ENCODE measurements around the gene LEPR.
"Not testable (repeated sequence)": the region's sequence is repeated elsewhere in the genome, so short reads cannot be mapped to it uniquely, and the experiment has no call there.

DNA sequence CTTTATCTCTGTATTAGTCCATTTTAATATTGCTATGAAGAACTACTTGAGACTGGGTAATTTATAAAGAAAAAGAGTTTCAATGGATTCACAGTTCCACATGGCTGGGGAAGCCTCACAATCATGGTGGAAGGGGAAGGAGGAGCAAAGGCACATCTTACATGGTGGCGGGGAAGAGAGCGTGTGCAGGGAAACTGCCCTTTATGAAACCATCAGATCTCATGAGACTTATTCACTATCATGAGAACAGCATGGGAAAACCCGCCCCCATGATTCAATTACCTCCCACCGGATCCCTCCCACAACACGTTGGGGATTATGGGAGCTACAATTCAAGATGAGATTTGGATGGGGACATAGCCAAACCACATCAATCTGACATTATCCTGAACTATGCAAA is 36.0 kb upstream of the LEPR start:
- TF ChIP-seq, protein P1, sequence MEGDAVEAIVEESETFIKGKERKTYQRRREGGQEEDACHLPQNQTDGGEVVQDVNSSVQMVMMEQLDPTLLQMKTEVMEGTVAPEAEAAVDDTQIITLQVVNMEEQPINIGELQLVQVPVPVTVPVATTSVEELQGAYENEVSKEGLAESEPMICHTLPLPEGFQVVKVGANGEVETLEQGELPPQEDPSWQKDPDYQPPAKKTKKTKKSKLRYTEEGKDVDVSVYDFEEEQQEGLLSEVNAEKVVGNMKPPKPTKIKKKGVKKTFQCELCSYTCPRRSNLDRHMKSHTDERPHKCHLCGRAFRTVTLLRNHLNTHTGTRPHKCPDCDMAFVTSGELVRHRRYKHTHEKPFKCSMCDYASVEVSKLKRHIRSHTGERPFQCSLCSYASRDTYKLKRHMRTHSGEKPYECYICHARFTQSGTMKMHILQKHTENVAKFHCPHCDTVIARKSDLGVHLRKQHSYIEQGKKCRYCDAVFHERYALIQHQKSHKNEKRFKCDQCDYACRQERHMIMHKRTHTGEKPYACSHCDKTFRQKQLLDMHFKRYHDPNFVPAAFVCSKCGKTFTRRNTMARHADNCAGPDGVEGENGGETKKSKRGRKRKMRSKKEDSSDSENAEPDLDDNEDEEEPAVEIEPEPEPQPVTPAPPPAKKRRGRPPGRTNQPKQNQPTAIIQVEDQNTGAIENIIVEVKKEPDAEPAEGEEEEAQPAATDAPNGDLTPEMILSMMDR (IDR thresholded peaks at IDR 0.05), result not testable (repeated sequence)
- not testable (repeated sequence) for TF ChIP-seq POLR2A (IDR thresholded peaks at IDR 0.05); POLR2AphosphoS5 (IDR thresholded peaks at IDR 0.05; ENCODE audit: insufficient read depth in 1 of 2, low read depth in 1 of 2)
